NCI-H748 (cell line): Measurements from ENCODE around the gene PPAN.
A peak's percentile ranks its signal among the peaks of the same experiment; 100 is the strongest.

Experiments used
- DNase-seq: peaks from one replicate; lab custom pipeline; 2025; ENCODE audit not compliant: unreplicated experiment; lab: John Stamatoyannopoulos, UW

Gene PPAN

DNA sequence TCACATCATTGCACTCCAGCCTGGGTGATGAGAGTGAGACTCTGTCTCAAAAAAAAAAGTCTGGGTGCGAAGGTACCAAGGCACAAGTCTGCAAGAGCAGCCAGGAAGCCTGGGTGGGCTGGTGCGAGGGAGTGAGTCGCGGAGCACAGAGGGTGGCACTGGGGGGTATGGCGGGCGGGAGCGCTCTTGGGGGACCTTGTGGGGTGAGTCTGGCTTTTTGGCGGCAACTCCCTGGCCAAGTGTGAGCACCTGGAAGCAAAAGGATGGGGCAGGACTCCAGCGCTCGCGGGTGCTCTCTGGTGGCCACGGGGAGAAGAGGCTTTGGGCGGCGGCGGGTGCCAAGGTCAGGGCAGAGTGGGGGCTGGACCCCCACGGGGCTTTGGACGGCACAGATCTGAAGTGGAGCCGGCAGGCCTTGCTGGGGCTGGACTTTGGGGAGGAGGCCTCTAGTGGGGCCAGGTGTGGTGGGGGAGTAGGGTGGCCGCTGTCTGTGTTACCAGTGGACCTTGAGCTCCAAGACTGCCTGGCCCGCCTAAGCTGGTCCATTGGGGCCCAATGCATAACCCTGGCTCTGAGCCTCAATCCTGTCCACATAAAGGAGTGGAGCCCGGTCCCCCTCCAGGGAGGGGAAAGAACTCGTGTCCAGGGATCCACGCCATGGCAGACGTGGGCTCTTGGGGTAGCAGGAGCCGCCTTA lies 6.9 kb downstream of the PPAN start:
- DNase-seq, result peak; percentile 32

DNA sequence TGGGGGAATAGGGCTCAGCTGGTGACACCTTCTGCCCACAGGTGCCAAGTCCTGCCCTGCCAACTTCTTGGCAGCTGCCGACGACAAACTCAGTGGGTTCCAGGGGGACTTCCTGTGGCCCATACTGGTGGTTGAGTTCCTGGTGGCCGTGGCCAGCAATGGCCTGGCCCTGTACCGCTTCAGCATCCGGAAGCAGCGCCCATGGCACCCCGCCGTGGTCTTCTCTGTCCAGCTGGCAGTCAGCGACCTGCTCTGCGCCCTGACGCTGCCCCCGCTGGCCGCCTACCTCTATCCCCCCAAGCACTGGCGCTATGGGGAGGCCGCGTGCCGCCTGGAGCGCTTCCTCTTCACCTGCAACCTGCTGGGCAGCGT lies 7.4 kb downstream of the PPAN start:
- DNase-seq, result no peak

DNA sequence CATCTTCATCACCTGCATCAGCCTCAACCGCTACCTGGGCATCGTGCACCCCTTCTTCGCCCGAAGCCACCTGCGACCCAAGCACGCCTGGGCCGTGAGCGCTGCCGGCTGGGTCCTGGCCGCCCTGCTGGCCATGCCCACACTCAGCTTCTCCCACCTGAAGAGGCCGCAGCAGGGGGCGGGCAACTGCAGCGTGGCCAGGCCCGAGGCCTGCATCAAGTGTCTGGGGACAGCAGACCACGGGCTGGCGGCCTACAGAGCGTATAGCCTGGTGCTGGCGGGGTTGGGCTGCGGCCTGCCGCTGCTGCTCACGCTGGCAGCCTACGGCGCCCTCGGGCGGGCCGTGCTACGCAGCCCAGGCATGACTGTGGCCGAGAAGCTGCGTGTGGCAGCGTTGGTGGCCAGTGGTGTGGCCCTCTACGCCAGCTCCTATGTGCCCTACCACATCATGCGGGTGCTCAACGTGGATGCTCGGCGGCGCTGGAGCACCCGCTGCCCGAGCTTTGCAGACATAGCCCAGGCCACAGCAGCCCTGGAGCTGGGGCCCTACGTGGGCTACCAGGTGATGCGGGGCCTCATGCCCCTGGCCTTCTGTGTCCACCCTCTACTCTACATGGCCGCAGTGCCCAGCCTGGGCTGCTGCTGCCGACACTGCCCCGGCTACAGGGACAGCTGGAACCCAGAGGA lies 7.9 kb downstream of the PPAN start:
- DNase-seq, result peak; percentile 21

DNA sequence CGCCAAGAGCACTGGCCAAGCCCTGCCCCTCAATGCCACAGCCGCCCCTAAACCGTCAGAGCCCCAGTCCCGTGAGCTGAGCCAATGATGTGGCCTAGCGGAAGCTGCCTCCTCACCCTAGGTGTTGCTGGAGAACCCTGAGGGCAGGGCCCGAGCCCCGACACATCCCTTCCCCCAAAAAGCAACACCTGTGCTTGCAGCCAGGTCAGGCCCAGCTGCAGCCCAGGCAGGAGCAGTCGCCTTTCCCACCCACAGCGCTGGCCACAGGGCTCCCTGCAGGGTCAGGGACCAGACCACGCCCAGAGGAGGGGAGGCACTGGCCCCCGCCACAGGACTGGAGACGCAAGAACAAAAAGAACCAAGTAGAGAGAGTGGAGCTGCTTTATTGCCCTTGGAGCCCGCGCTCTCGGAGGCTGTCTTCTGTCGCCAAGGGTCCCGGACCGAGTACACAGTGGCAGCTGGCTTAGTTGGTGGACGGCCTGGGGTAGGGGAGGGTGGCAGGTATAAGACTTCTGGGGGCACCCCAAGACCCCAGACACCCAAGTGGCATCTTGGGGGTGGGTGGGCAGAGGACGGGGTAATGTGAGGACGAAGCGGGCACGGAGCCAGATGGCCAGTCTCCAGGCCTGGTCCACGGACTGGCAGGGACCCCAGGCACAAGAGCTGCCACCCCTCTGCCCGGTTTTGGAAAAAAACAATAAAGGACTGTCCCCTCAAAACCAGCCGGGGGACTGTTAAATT lies 8.7 kb downstream of the PPAN start:
- no peak for DNase-seq

DNA sequence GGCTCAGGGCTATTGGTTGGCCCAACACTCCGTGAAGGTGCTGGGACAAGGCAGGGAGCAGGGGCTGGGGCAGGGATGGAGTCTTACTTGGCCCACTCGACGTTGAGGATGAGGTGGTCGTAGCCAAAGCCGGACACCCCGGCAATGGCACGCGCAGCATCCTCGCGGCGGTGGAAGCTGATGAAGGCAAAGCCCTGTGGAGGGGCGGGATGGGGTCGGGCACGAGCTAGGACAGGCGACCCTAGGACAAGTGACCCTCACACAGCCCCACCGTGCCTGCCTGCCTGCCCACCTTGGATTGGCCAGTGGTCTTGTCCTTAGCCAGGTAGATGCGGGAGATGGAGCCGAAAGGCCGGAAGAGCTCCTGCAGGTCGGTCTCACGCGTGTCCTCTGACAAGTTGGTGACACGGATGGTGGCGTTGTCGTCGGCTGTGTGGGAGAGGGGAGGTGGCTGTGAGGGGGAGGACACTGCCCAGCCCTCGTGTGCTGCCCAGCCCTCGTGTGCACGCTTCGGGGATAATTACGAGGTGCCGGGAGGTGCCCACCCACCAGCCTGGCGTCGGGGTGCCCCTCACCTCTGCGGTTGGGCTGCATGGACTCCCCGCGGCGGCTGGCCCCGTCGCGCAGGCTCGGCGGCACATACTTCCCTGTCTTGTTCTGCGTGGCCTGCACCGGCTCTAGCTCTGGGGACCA lies 9.4 kb downstream of the PPAN start:
- no peak for DNase-seq

DNA sequence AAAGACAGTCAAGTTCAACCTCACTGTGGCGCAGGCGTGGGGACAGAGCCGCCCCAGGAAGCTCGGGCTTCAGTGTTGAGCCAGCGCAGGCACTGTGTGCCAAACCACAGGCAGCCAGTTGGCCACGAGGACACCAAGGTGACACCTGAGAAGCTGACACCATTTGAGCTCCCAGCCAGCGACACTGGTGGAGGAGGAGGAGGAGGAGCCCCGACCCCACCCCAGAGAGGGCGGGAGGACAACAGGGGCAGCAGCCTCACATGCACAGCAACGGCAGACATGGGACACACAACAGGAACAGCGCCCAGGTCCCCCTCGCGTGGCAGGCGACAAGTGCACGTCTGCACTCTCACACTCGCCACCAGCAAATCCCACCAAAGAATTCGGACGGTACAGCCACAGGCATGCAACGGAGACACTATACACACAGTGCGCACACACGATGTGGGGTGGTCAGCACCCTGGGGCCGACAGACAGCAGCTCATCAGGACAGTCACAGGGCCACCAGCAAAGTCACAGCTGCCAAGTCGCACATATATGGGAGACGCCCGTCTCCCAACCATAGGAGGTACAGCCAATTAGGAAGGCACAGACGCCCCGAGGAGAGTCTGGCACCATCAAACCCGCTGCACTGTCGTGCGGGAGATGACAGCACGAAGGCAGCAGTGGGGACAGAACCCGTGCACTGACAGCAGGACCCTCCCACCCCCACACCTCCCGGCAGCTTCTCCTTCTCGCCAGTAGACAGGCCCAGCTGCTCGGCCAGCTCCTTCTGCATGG lies 10.1 kb downstream of the PPAN start:
- no peak for DNase-seq

DNA sequence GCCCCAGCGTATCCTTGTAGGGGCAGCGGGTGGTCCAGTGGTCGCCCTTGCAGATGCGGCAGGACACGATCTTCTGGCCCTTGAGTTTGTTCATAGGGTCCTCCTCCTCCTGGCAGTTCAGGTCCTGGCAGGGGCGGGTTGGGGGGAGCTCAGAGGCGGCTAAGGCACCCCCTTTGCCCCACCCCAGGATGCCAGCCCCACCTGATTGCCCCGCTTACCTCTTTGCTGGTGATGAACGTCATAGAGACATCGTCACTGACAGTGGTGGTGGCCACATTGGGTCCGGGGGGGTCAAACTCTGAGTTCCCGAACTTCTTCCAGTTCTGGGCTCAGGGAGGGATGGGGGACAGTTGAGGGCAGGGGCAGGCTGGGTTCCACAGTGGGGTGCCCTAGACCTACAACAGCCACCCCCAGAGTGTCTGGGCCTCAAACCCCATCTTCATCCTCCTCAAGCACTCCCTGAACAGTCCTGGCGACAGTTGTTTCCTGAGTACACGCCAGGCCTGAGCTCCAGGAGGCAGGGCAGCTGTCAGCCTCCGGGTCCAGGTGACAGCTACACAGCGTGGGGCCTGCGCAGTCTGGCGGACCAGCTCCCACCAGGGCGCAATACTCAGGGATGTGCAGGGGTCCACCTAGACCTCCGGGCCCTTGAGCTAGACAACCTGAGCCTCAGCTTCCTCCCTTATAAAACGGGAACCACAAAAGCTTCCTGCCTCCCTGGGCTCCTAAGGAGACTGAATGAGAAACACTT lies 10.9 kb downstream of the PPAN start:
- no peak for DNase-seq

- no peak for DNase-seq
These were observed 12.8 kb downstream of the PPAN start for GRCh38 chr19:10118960-10119359.

DNA sequence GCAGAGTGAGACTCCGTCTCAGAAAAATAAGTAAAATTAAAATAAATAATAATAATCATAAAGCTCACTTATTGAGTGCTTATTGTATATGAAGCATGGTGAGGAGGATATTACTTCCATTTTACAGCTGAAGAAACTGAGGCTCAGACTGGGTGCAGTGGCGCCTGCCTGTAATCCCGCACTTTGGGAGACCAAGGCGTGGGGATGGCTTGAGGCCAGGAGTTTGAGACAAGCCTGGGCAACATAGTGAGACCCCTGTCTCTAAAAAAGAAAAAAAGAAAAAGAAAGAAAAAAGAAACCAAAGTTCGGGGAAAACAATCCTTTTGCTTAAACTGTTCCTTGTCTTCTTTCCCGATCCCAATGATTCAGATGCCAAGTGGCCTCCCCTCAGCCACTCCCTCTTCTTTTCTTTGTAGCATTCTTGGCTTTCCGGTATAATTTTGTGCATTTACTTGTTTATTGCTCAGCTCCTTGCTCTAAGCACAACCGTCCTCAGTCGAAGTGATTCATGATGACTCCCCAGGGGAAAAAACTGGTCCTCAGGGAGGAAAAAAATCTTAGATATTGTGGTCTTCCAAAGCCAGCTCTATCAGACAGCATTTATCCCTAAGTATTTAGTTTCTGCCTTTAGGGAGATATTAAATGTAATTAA lies 14.5 kb downstream of the PPAN start:
- no peak for DNase-seq

- no peak for DNase-seq
These were observed 15.9 kb downstream of the PPAN start for GRCh38 chr19:10122045-10122444.

DNA sequence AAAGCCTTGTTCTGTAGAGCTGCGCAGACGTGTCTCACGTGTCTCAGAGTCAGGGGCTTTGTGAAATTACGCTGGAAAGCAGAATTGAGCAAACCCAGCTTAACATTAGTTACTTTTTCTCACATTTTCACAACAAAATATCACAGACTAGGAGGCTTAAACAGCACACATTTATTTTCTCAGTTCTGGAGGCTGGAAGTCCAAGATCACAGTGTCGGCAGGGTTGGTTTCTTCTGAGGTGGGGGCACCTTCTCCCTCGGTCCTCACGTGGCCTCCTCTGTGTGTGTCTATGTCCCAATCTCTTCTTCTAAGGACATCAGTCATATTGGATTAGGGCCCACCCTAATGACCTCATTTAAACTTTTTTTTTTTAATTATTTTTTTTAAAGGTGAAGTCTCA lies 18.3 kb downstream of the PPAN start:
- no peak for DNase-seq

DNA sequence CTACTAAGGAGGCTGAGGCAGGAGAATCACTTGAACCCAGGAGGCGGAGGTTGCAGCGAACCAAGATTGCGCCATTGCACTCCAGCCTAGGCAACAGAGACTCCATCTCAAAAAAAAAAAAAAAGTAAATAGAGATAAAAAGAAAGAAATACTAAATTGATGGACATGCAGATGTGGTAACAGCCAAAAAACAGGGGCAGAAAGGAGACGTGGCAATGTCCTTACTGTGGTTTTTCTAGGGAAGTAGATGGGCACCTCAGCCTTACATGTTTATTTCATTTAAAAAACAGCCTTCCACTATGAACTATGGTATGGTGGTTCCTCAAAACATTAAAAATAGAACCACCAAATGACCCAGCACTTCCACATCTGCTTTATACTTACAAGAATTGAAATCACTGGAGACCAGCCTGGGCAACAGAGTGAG lies 20.1 kb downstream of the PPAN start:
- DNase-seq, result no peak

- DNase-seq, result no peak
These were observed 26.7 kb downstream of the PPAN start for GRCh38 chr19:10132905-10133304.

GRCh38 chr19:10133596-10133995 lies 27.4 kb downstream of the PPAN start:
- no peak for DNase-seq

DNA sequence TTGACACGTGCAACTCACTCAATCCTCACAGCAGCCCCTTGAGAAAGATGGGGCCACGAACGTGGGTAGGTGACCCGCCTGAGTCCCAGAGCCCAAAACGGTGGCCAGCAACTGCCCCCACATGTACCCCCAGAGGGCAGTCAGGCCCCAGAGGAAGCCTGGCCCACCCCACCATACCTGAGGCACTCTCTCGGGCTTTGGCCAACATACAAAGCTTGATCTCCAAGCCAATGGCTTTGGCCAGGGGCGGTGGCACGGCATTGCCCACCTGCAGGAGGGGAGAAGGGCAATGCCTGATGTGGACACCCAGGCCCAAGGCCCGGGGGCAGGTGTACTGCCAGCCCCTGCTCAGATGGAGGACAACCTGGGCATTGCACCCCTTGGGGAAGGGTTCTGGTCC lies 27.9 kb downstream of the PPAN start:
- no peak for DNase-seq

DNA sequence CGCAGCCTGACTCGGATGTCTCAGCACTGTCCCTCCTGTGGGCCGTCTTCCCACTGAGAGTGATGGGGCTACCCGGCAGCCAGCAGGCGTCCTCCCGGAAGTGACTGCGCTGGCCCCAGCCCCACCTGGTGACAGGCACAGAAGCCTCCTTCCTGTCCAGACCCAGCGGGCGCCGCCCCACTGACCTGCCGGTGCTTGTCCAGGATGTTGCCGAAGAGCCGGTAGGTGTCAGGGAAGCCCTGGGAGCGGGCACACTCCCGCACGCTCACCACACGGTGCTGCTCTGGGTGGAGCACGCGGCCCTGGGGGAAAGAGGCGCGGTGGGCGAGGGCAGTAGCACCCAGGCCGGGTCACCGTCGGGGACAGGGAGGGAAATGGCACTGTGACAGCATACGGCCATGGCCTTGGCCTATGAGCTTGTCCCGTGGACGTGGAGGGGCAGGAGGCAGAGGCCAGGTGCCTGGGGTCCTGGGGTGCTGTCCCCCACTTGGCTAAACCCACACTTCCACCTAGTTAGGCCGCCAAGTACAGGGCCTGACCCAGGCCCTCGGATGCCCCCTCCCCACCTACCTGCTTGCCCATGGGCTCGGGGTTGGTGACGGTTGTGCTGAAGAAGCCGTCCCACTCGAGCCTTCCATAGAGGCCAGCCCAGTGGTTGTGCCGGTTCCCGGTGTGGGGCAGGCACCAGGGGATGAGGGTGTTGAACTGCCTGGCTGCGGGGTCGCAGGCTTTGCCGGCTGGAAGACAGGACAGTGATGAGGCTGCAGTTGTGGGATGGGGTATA lies 29.6 kb downstream of the PPAN start:
- DNase-seq, result no peak

- no peak for DNase-seq
These were observed 30.8 kb downstream of the PPAN start for GRCh38 chr19:10136936-10137335.

DNA sequence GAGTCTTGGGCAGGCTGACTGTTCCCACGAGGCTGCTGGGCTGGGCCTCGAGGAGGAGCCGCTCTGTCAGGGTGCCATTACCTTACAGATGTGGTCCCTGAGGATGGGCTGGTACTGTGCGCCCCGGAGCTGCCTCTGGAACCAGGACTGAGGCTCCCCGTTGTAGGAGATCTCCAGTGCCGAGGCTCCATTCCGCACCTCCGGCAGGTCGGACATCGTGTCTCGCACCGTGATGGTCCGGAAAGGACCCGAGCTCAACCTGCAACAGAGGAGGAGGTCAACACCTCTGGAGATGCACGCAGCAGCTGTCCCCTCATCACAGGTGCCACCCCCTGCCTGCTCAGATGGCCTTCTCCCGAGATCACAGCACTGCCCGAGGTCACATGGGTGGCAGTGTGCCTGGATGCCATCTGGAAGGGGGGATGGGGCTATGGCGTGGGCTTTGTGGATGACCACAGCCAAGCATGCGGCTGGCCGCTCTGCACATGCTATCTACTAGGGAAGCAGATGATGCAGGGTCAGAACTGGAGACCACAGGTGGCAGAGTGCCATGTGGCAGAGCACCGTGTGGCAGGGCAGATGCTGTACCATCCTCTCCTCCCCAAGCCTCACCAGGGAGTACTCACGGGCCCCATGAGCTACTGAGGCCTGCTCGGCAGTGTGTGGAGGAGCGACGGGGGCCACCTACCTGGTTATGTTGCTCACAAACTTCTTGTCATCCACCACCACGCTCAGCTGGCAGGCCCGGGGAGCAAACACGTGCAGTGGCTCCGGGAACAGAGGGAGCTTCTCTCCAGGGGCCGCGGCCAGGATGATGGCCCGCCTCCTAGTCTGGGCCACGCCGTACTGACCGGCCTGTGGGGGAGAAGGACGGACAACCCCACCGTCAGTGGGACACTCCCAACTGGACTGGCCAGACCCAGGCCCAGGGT lies 31.9 kb downstream of the PPAN start:
- no peak for DNase-seq
